GM12872 (cell line): Measurements from ENCODE around the gene FOCAD.

Source experiments
- TF ChIP-seq, protein P1 (sequence below): IDR thresholded peaks from 3 replicates; pipeline ENCODE4 v1.5.1; 2011; ENCODE audit warnings: low read depth, mild to moderate bottlenecking, low read length, moderate library complexity; ENCODE audit not compliant: insufficient read depth

Gene FOCAD

GRCh38 chr9:20701060-20701459 lies 17.0 kb downstream of the FOCAD start:
- TF ChIP-seq, protein P1, sequence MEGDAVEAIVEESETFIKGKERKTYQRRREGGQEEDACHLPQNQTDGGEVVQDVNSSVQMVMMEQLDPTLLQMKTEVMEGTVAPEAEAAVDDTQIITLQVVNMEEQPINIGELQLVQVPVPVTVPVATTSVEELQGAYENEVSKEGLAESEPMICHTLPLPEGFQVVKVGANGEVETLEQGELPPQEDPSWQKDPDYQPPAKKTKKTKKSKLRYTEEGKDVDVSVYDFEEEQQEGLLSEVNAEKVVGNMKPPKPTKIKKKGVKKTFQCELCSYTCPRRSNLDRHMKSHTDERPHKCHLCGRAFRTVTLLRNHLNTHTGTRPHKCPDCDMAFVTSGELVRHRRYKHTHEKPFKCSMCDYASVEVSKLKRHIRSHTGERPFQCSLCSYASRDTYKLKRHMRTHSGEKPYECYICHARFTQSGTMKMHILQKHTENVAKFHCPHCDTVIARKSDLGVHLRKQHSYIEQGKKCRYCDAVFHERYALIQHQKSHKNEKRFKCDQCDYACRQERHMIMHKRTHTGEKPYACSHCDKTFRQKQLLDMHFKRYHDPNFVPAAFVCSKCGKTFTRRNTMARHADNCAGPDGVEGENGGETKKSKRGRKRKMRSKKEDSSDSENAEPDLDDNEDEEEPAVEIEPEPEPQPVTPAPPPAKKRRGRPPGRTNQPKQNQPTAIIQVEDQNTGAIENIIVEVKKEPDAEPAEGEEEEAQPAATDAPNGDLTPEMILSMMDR, result no peak

- TF ChIP-seq, protein P1, result no peak
Measured at GRCh38 chr9:20702570-20702969, 18.5 kb downstream of the FOCAD start.

- TF ChIP-seq, protein P1, result no peak
Measured at GRCh38 chr9:20703146-20703545, 19.1 kb downstream of the FOCAD start.

DNA sequence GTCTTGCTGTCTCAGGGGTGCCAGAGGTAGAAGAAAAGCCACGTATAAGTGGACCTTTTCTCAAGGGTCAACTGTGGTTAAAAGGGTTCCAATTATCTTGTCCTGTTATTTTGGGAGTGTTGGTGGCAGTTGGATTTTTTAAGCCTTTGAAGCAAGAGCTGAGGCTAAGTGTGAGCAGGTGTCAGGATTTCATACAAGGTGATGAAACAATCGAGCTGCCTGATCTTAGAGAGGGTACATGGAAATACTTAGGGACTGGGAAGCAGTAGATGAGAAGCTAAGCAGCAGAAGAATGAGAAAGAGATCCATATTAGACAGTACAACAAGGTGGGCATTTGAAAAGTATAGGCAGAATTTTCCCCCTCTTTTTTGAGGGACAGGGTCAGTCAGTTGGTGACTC lies 23.6 kb downstream of the FOCAD start:
- TF ChIP-seq, protein P1, result no peak

DNA sequence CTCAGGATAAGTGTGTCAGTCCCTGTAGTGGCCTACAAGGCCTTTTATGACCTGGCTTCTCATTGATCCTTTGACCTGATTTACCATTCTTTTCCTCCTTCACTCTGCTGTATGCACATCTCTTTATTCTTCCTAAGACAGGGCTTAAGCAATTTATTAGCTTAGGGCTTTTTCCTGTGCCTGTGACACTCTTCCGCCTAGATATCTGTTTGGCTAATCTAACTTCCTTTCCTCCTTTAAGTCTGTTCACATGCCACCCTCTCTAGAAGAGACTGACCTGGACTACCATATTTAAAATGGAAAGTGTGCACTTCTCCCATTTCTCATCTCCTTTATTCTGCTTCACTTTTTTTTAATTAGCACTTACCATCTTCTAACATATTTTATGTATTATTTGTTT lies 29.1 kb downstream of the FOCAD start:
- TF ChIP-seq, protein P1, result no peak

DNA sequence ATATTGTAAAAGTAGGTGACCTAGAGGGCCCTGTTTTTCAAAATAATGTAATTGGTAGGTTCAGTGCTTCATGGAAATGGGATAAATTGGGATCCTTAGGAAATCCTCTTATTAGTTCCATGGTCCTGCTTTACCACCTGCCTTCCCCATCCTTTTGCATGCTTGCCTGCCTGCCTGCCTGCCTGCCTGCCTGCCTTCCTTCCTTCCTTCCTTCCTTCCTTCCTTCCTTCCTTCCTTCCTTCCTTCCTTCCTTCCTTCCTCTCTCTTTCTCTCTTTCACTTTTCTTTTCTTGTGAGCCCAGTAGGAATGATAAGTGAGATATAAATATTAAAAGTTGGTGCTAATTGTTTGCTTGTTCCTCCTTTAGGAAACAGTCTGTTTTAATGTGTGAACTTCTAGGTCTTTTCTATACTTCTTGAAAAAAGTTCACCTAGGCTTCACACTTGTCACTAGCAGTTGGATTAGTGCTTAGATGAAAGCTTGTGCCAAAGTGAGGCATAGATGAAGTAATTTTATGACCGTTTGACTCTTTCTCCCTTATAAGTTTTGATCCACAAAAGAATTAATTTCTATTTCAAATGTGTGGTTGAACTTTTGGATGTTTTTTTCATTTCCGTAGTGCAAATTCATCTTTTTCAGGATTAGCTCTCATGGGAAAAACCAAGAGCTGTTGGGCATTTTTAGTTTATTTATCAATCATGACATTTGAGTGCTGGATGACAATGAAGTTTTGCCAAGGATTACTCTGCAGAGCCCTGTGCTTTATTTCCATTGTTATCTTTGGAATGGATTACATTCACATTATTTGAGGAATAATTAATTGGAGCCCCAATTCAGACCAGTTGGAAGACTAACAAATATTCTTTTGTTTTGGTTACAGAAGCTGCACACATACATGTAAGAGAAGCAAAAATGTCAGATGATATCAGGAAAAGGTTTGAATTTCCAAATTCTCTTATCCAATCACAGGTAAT lies 30.7 kb downstream of the FOCAD start:
- TF ChIP-seq, protein P1, result no peak

- TF ChIP-seq, protein P1, result no peak
Measured at GRCh38 chr9:20722221-20722620, 38.2 kb downstream of the FOCAD start.
